ENCODE results near the gene RESP18. TPM values are rescaled to one million over a fixed set of nuclear protein-coding genes. Genes with fewer than 3 reads are reported as not detected.
"Not testable (repeated sequence)": the region's sequence is repeated elsewhere in the genome, so short reads cannot be mapped to it uniquely, and the experiment has no call there.

The RESP18 gene
- total RNA-seq, 2 experiments from 2014 or later, result not detected

- Mint-ChIP-seq H3K36me3 (ENCODE audit: low read depth) (no peaks in the 10 kb centered on the region), H3K4me3 (peak overlapping the region; percentile 66), H3K27ac (no peak overlapping the region), H3K9me3 (no peaks in the 10 kb centered on the region), H3K4me1 (peaks cover 22% of the 10 kb centered on the region), H3K27me3 (peaks cover 14% of the 10 kb centered on the region)
- POLR2A ChIA-PET, result interaction anchor here (0.6 to 6.0 kb wide), 13 partner anchors 13 to 136 kb away, joined by 3 to 69 read pairs (median 5); partner anchors contain the start of genes ANKZF1, ATG9A, CNPPD1 and DNAJB2
- CTCF ChIA-PET, result interaction anchor here (0.6 to 7.9 kb wide), 65 partner anchors 8 to 973 kb away, joined by 3 to 206 read pairs (median 5); partner anchors contain the start of genes ABCB6, ANKZF1, ATG9A and BCS1L
- peak; percentile 90 for DNase-seq
These were observed 37.9 kb downstream of the RESP18 start for GRCh38 chr2:219294356-219295351.

GRCh38 chr2:219293736-219294231 lies 38.8 kb downstream of the RESP18 start:
- Mint-ChIP-seq H3K27ac (no peak overlapping the region), H3K9me3 (no peaks in the 10 kb centered on the region), H3K36me3 (ENCODE audit: low read depth) (no peaks in the 10 kb centered on the region), H3K4me3 (peak overlapping the region; percentile 66), H3K4me1 (peaks cover 18% of the 10 kb centered on the region), H3K27me3 (peaks cover 10% of the 10 kb centered on the region)
- no peak for DNase-seq
- POLR2A ChIA-PET, result interaction anchor here (1.6 to 6.0 kb wide), 3 partner anchors 13 to 87 kb away, joined by 7 to 69 read pairs (median 53); partner anchors contain the start of genes DNAJB2, TUBA4A, TUBA4B and ZFAND2B
- CTCF ChIA-PET, result interaction anchor here (0.7 to 7.9 kb wide), 10 partner anchors 14 to 235 kb away, joined by 3 to 206 read pairs (median 17); partner anchors contain the start of genes DNAJB2, GLB1L, NHEJ1 and SLC23A3

GRCh38 chr2:219292616-219293015 lies 39.9 kb downstream of the RESP18 start:
- DNase-seq, result no peak
- no peak overlapping the region for H3K27ac Mint-ChIP-seq
- ChIA-PET POLR2A (interaction anchor here (5.8 to 6.0 kb wide), 2 partner anchors 12 to 39 kb away, joined by 53 to 69 read pairs; partner anchors contain the start of genes DNAJB2, TUBA4A and TUBA4B), CTCF (interaction anchor here (1.3 to 7.9 kb wide), 6 partner anchors 11 to 135 kb away, joined by 3 to 206 read pairs (median 63); partner anchors contain the start of genes DNAJB2, NHEJ1, TUBA4A and TUBA4B)
- peaks cover 14% of the 10 kb centered on the region for H3K4me1 Mint-ChIP-seq
- H3K4me3 Mint-ChIP-seq, result no peak overlapping the region
- H3K36me3 Mint-ChIP-seq (ENCODE audit: low read depth), result no peaks in the 10 kb centered on the region
- H3K27me3 Mint-ChIP-seq, result peaks cover 9% of the 10 kb centered on the region
- H3K9me3 Mint-ChIP-seq, result no peaks in the 10 kb centered on the region

DNA sequence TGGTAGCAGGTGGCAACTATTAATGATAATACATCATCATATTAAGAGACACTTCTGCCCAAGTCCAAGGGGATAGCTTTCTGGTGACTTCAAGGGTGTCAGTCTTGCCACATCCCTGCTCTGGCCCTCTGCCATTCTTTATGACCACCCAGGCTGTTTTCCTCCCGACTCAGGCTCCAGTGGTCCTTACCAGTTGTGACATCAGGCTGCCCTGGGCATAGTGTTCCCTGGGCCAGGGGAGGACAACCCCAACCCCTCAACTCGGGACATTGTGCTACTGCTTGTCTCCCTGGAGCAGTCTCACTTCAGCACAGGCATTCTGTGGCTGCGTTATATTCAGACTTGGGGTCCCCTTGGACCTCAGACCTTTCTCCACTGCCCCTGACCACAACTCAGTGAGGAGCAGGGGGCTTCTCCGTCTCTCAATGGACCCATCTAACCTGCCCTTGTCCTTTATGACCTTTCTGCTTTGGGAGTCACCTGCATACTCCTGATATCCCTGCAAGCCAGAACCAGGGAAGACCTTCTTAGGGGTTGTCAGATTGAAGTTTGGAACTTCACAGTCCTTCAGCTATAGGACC lies 40.5 kb downstream of the RESP18 start:
- Mint-ChIP-seq H3K36me3 (ENCODE audit: low read depth) (no peaks in the 10 kb centered on the region), H3K4me3 (no peak overlapping the region)
- POLR2A ChIA-PET, result interaction anchor here (5.8 to 6.0 kb wide), 2 partner anchors 11 to 39 kb away, joined by 53 to 69 read pairs; partner anchors contain the start of genes DNAJB2, TUBA4A and TUBA4B

DNA sequence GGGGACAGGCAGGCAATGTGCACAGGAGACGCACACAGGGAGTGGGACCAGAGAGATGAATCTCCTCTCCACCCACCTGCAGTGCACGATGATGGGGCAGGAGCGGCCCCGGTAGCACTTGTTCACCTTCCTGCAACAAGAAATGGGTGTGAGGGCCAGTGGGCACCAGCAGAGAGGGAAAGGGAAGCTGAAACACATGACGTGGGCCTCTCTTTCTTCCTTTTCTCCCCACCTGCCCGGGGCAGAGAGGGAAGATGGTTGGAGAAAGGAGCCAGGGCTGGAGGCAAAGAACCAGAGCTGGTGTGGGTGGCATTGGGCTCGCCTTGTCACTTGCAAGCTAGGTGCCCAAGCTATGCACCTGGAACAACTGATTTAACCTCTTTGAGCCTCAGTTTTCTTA lies 41.1 kb downstream of the RESP18 start:
- H3K27ac Mint-ChIP-seq, result no peak overlapping the region

More for the DNA sequence above, 40.5 kb downstream of the RESP18 start:
- Mint-ChIP-seq H3K27ac (no peak overlapping the region), H3K4me1 (peaks cover 14% of the 10 kb centered on the region), H3K9me3 (no peaks in the 10 kb centered on the region), H3K27me3 (peaks cover 9% of the 10 kb centered on the region)
- no peak for DNase-seq
- CTCF ChIA-PET, result interaction anchor here (0.5 to 7.9 kb wide), 6 partner anchors 11 to 563 kb away, joined by 3 to 206 read pairs (median 63); partner anchors contain the start of genes DNAJB2, NHEJ1, TUBA4A and TUBA4B

DNA sequence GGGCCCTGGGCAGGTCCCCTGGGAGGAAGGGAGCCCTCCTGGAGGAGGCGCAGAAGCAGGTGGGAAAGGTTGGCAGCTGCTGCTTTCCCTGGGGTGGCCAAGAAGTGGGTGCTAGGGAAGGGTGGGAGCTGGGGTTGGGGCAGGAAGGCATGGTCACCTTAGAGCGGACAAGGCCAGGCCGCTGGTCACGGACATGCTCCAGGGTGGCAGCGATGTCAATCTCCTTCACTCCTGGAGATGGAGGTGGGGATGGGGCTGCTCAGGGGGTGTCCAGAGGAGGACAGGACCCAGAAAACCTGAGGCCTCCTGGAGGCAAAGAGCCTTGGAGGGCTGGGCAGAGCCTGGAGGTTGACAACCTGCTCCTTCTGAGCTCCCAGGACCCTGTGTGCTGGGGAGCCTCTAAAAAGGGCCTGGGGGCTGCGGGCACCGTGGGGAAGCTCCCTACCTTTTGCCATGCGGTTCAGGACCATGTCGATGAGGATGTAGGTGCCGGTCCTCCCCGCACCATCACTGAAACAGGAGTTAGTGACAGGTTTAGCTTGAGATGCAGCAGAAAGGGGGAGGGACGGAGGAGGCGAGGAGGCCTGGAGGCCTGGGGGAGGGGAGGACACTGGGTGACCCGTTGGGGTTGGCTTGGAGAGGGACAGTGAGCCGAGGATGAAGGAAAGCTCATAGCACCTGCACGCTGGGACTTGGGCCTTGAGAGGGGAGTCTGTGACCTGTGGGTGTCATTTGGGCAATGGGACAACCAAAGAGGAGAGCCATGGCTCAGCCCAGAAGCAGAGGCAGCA lies 42.0 kb downstream of the RESP18 start:
- peaks cover 12% of the 10 kb centered on the region for H3K4me1 Mint-ChIP-seq
- ChIA-PET POLR2A (interaction anchor here (5.8 to 6.0 kb wide), 2 partner anchors 9 to 37 kb away, joined by 53 to 69 read pairs; partner anchors contain the start of genes DNAJB2, TUBA4A and TUBA4B), CTCF (interaction anchor here (1.7 to 7.9 kb wide), 4 partner anchors 11 to 133 kb away, joined by 6 to 206 read pairs (median 121); partner anchors contain the start of genes DNAJB2, NHEJ1, TUBA4A and TUBA4B)
- H3K9me3 Mint-ChIP-seq, result no peaks in the 10 kb centered on the region
- no peak overlapping the region for H3K27ac Mint-ChIP-seq
- no peak for DNase-seq
- peaks cover 4% of the 10 kb centered on the region for H3K36me3 Mint-ChIP-seq (ENCODE audit: low read depth)
- H3K4me3 Mint-ChIP-seq, result no peak overlapping the region
- H3K27me3 Mint-ChIP-seq, result peaks cover 6% of the 10 kb centered on the region

More for the DNA sequence above, 41.1 kb downstream of the RESP18 start:
- ChIA-PET CTCF (interaction anchor here (0.5 to 7.9 kb wide), 6 partner anchors 12 to 562 kb away, joined by 3 to 206 read pairs (median 63); partner anchors contain the start of genes DNAJB2, NHEJ1, TUBA4A and TUBA4B), POLR2A (interaction anchor here (5.8 to 6.0 kb wide), 2 partner anchors 10 to 38 kb away, joined by 53 to 69 read pairs; partner anchors contain the start of genes DNAJB2, TUBA4A and TUBA4B)
- H3K36me3 Mint-ChIP-seq (ENCODE audit: low read depth), result no peaks in the 10 kb centered on the region
- H3K4me1 Mint-ChIP-seq, result peaks cover 14% of the 10 kb centered on the region
- no peaks in the 10 kb centered on the region for H3K9me3 Mint-ChIP-seq
- no peak overlapping the region for H3K4me3 Mint-ChIP-seq
- peaks cover 9% of the 10 kb centered on the region for H3K27me3 Mint-ChIP-seq
- no peak for DNase-seq

- peaks cover 5% of the 10 kb centered on the region for H3K27me3 Mint-ChIP-seq
- ChIA-PET CTCF (interaction anchor here (6.4 to 7.9 kb wide), 2 partner anchors 10 to 132 kb away, joined by 122 to 206 read pairs; partner anchors contain the start of genes DNAJB2 and NHEJ1), POLR2A (interaction anchor here (6.0 kb wide), 1 partner anchor 9 kb away, joined by 69 read pairs; the partner anchor contains the start of gene DNAJB2)
- H3K27ac Mint-ChIP-seq, result no peak overlapping the region
- H3K4me1 Mint-ChIP-seq, result peaks cover 6% of the 10 kb centered on the region
- H3K9me3 Mint-ChIP-seq, result no peaks in the 10 kb centered on the region
- peaks cover 4% of the 10 kb centered on the region for H3K36me3 Mint-ChIP-seq (ENCODE audit: low read depth)
- DNase-seq, result no peak
- no peak overlapping the region for H3K4me3 Mint-ChIP-seq
These were observed 42.8 kb downstream of the RESP18 start for GRCh38 chr2:219289537-219290361.

DNA sequence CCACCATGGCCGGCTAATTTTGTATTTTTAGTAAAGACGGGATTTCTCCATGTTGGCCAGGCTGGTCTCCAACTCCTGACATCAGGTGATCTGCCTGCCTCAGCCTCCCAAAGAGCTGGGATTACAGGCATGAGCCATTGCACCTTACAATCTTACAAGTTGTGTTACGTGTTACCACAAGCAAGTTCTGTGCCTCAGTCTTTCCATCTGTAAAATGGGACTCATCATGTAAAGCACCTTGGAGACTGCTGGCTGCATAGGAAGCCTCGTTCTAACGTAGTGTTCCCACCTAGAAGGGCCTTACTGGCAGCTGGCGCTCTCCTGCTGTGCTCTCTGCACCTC lies 43.4 kb downstream of the RESP18 start:
- Mint-ChIP-seq H3K27ac (no peak overlapping the region), H3K36me3 (ENCODE audit: low read depth) (peaks cover 4% of the 10 kb centered on the region), H3K9me3 (no peaks in the 10 kb centered on the region), H3K4me3 (no peak overlapping the region), H3K4me1 (peaks cover 2% of the 10 kb centered on the region), H3K27me3 (peaks cover 5% of the 10 kb centered on the region)
- DNase-seq, result no peak
- CTCF ChIA-PET, result interaction anchor here (7.9 kb wide), 1 partner anchor 9 kb away, joined by 206 read pairs; the partner anchor contains the start of gene DNAJB2
- POLR2A ChIA-PET, result no interaction called here

DNA sequence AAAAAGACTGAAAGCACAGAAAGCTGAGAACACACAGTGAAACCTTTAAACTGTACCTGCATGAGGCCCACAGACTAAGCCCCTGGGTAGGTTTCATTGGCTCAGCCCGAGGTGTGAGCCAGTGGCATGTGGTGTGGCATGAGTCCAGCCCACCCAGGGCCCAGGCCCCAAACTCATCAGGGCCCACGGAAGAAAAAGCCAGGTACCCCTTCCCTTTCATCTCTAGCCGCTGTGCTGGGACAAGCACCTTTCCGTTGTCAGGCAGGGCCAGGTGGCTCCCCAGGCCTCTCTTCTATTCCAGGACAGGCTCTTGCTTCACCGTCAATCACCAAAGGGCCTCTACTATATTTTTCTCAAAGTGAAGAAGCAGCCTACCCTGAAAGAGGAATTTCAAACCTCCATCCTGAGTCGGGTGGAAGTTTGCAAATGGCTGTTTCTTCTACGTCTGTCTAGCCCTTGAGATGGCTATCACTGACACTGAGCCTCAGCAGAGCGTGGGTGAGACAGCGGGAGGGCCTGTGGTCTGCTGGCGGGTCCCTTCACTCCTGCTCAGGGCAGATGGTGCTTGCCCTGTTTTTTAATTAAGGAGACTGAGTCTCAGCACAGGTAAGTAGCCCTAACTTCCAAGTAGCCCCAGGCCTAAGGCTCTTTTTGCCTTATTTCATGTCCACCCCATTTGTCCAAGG lies 44.8 kb downstream of the RESP18 start:
- H3K4me1 Mint-ChIP-seq, result peaks cover 4% of the 10 kb centered on the region
- ChIA-PET CTCF (interaction anchor here (0.7 to 2.2 kb wide), 4 partner anchors 8 to 11 kb away, joined by 3 to 13 read pairs (median 6); no protein-coding TSS in a partner anchor), POLR2A (interaction anchor here (0.9 kb wide), 1 partner anchor 8 kb away, joined by 3 read pairs; no protein-coding TSS in a partner anchor)
- H3K27ac Mint-ChIP-seq, result no peak overlapping the region
- peaks cover 15% of the 10 kb centered on the region for H3K36me3 Mint-ChIP-seq (ENCODE audit: low read depth)
- DNase-seq, result no peak
- H3K9me3 Mint-ChIP-seq, result no peaks in the 10 kb centered on the region
- peaks cover 5% of the 10 kb centered on the region for H3K27me3 Mint-ChIP-seq
- H3K4me3 Mint-ChIP-seq, result no peak overlapping the region

GRCh38 chr2:219287116-219287440 lies 45.5 kb downstream of the RESP18 start:
- peaks cover 19% of the 10 kb centered on the region for H3K36me3 Mint-ChIP-seq (ENCODE audit: low read depth)
- H3K4me1 Mint-ChIP-seq, DNase-seq, H3K9me3 Mint-ChIP-seq, H3K27me3 Mint-ChIP-seq, H3K4me3 Mint-ChIP-seq, H3K27ac Mint-ChIP-seq: not testable (repeated sequence)
- ChIA-PET CTCF (interaction anchor here (1.2 to 2.2 kb wide), 4 partner anchors 8 to 12 kb away, joined by 3 to 13 read pairs (median 8); no protein-coding TSS in a partner anchor), POLR2A (interaction anchor here (1.6 kb wide), 1 partner anchor 33 kb away, joined by 7 read pairs; the partner anchor contains the start of gene TUBA4A)

All from activated CD4-positive, alpha-beta memory T cell treated with anti-CD3 and anti-CD28 coated beads, Interleukin-2, amount 10 ng/mL, durations not matched to agents 7 days and 5 days (primary cell).